ENCODE results near the gene HDGF.
A peak's percentile ranks its signal among the peaks of the same experiment; 100 is the strongest.

Gene HDGF

GRCh38 chr1:156751451-156751756 is at the start of gene HDGF:
TSS of gene HDGF (minus strand) at chr1:156751675. CDS start at chr1:156751429, 246 bp downstream.
- no peak for DNase-seq

GRCh38 chr1:156797212-156797871 is 45.9 kb upstream of the HDGF start:
- no peak for DNase-seq

- DNase-seq: no peak
Measured at GRCh38 chr1:156796340-156797097, 45.0 kb upstream of the HDGF start.

- DNase-seq: no peak
Measured at GRCh38 chr1:156795787-156796186, 44.3 kb upstream of the HDGF start.

GRCh38 chr1:156795374-156795733 is 43.9 kb upstream of the HDGF start:
- DNase-seq: no peak

- no peak for DNase-seq
Measured at GRCh38 chr1:156794506-156795373, 43.3 kb upstream of the HDGF start.

GRCh38 chr1:156789621-156790318 is 38.3 kb upstream of the HDGF start:
- DNase-seq: no peak

- no peak for DNase-seq
Measured at GRCh38 chr1:156788136-156788535, 36.7 kb upstream of the HDGF start.

- DNase-seq: no peak
Measured at GRCh38 chr1:156786640-156787039, 35.2 kb upstream of the HDGF start.

- no peak for DNase-seq
Measured at GRCh38 chr1:156785458-156785857, 34.0 kb upstream of the HDGF start.

- DNase-seq: no peak
Measured at GRCh38 chr1:156781585-156782186, 30.2 kb upstream of the HDGF start.

- DNase-seq: no peak
Measured at GRCh38 chr1:156777573-156777972, 26.1 kb upstream of the HDGF start.

- DNase-seq: no peak
Measured at GRCh38 chr1:156776942-156777341, 25.5 kb upstream of the HDGF start.

- no peak for DNase-seq
Measured at GRCh38 chr1:156775799-156776198, 24.3 kb upstream of the HDGF start.

GRCh38 chr1:156773607-156774006 is 22.1 kb upstream of the HDGF start:
- no peak for DNase-seq

- no peak for DNase-seq
Measured at GRCh38 chr1:156772728-156773497, 21.4 kb upstream of the HDGF start.

- DNase-seq: no peak
Measured at GRCh38 chr1:156772222-156772621, 20.7 kb upstream of the HDGF start.

- no peak for DNase-seq
Measured at GRCh38 chr1:156768610-156769295, 17.3 kb upstream of the HDGF start.

- no peak for DNase-seq
Measured at GRCh38 chr1:156767879-156768604, 16.6 kb upstream of the HDGF start.

- peak; percentile 90 for DNase-seq
Measured at GRCh38 chr1:156767101-156767878, 15.8 kb upstream of the HDGF start, which contains the start of gene PRCC. TSS of gene PRCC (plus strand) at chr1:156767535. CDS start at chr1:156767772, 237 bp downstream.

Data from GOT3 (cell line).